Endothelial cell of umbilical vein (primary cell): ENCODE data around the gene SPINT1. TPM values are rescaled to one million over a fixed set of nuclear protein-coding genes. Genes with fewer than 3 reads are reported as not detected.

Source experiments
- BruUV-seq: library from RNA; stranded (reverse); fragments of 400-500 nt; replicated peaks from 2 replicates; lab custom pipeline; 2021; lab: Mats Ljungman, UMichigan
- CTCF ChIA-PET: fragments of 300-600, 350-600 bp; sonication (Branson Sonifier 250); formaldehyde crosslinking; loops from one replicate; lab custom pipeline; 2021; ENCODE audit warnings: antibody characterized with exemption, inconsistent platforms; lab: Charles Lee
- POLR2A ChIA-PET: fragments of 300-600, 350-600 bp; sonication (Branson Sonifier 250); formaldehyde crosslinking; loops from one replicate; lab custom pipeline; 2021; ENCODE audit warnings: antibody characterized with exemption, inconsistent platforms; lab: Charles Lee
- DNase-seq: peaks from one replicate; pipeline ENCODE4 v3.0.0-alpha.2; 2011; ENCODE audit warnings: low read depth, low spot score
- FAIRE-seq: peaks from 2 replicates; lab custom pipeline; 2011; peaks lifted over from hg19 to GRCh38; lab: Jason Lieb, UNC
- H2AFZ ChIP-seq: 2 replicates; pipeline ENCODE4 v1.6.0; 2012; ENCODE audit warnings: low read depth, low read length, control low read depth, inconsistent platforms
- H3K27ac ChIP-seq: 2 replicates; pipeline ENCODE4 v1.5.1; 2011; ENCODE audit warnings: low read depth, mild to moderate bottlenecking, control low read depth, low read length, moderate library complexity; ENCODE audit not compliant: insufficient read depth
- H3K27me3 ChIP-seq, 2 experiments: 2 replicates each; pipeline versions ENCODE4 v1.6.0 to v1.6.1; 2011; ENCODE audit warnings: low read length in 2 of 2, mixed read lengths in 1 of 2; ENCODE audit not compliant: control insufficient read depth in 2 of 2, insufficient read depth in 2 of 2
- H3K36me3 ChIP-seq, 2 experiments: 2 replicates in 1 of 2; 3 replicates in 1 of 2; pipeline ENCODE4 v1.5.1; 2011; ENCODE audit warnings: low read length in 2 of 2, mild to moderate bottlenecking in 1 of 2, moderate library complexity in 1 of 2; ENCODE audit not compliant: control insufficient read depth in 2 of 2, insufficient read depth in 2 of 2; ENCODE audit errors: extremely low read depth in 1 of 2
- H3K4me1 ChIP-seq: 3 replicates; pipeline ENCODE4 v1.5.1; 2011; ENCODE audit warnings: mild to moderate bottlenecking, low read length; ENCODE audit not compliant: control insufficient read depth, insufficient read depth; ENCODE audit errors: extremely low read depth
- H3K4me2 ChIP-seq: 2 replicates; pipeline ENCODE4 v1.6.1; 2011; ENCODE audit warnings: low read length, control low read depth, mixed read lengths; ENCODE audit not compliant: insufficient read depth
- H3K4me3 ChIP-seq, 3 experiments: fragments of 200-600 bp in 1 of 3; sonication (generic), shearing (Covaris generic) in 1 of 3; replicated peaks in 1 of 3; 2 replicates each; pipeline ENCODE4 v1.5.1; 2011 to 2016; ENCODE audit warnings: control low read depth in 3 of 3, low read length in 3 of 3, mild to moderate bottlenecking in 2 of 3, inconsistent platforms in 1 of 3, low read depth in 1 of 3, moderate library complexity in 1 of 3; ENCODE audit not compliant: insufficient read depth in 1 of 3
- H3K79me2 ChIP-seq: 2 replicates; pipeline ENCODE4 v1.6.0; 2012; ENCODE audit warnings: low read length, inconsistent platforms; ENCODE audit not compliant: control insufficient read depth, insufficient read depth
- H3K9ac ChIP-seq: replicated peaks from 2 replicates; pipeline ENCODE3; 2011; ENCODE audit warnings: low read length, control low read depth; ENCODE audit not compliant: insufficient read depth; ENCODE audit errors: extremely low read depth
- H3K9me1 ChIP-seq: replicated peaks from 3 replicates; pipeline ENCODE4 v1.6.0; 2011; ENCODE audit warnings: mild to moderate bottlenecking, low read length; ENCODE audit not compliant: control insufficient read depth, insufficient read depth; ENCODE audit errors: extremely low read depth
- H3K9me3 ChIP-seq: replicated peaks from 2 replicates; pipeline ENCODE4 v1.5.1; 2012; ENCODE audit warnings: low read length, inconsistent platforms; ENCODE audit not compliant: control insufficient read depth, insufficient read depth
- H4K20me1 ChIP-seq: replicated peaks from 2 replicates; pipeline ENCODE3; 2011; ENCODE audit warnings: mild to moderate bottlenecking, low read length; ENCODE audit not compliant: control insufficient read depth, insufficient read depth; ENCODE audit errors: extremely low read depth
- CTCF ChIP-seq, 2 donors: IDR thresholded peaks; 1 replicate in 1 of 2; 2 replicates in 1 of 2; pipeline ENCODE4 v1.5.1; 2011; ENCODE audit warnings: low read length in 2 of 2, mild to moderate bottlenecking in 2 of 2, moderate library complexity in 2 of 2, control low read depth in 1 of 2, inconsistent platforms in 1 of 2, low read depth in 1 of 2; ENCODE audit not compliant: insufficient read depth in 1 of 2; ENCODE audit errors: extremely low read depth in 1 of 2
- EZH2 ChIP-seq: IDR thresholded peaks from 2 replicates; pipeline ENCODE4 v1.6.1; 2012; ENCODE audit warnings: borderline replicate concordance, low read depth, mild to moderate bottlenecking, moderate library complexity, low read length, inconsistent platforms; ENCODE audit not compliant: severe bottlenecking
- FOS ChIP-seq: IDR thresholded peaks from 2 replicates; pipeline ENCODE4 v1.6.1; 2011; ENCODE audit warnings: mild to moderate bottlenecking, low read length, moderate library complexity, borderline replicate concordance; ENCODE audit not compliant: insufficient read depth
- GATA2 ChIP-seq: IDR thresholded peaks from 2 replicates; pipeline ENCODE4 v1.7.0; 2011; ENCODE audit warnings: low read depth, mild to moderate bottlenecking, moderate library complexity, mixed read lengths, low read length; ENCODE audit not compliant: insufficient read length, insufficient read depth
- JUN ChIP-seq: IDR thresholded peaks from 2 replicates; pipeline ENCODE4 v1.6.1; 2011; ENCODE audit warnings: borderline replicate concordance, low read depth; ENCODE audit not compliant: insufficient read length, insufficient read depth
- MYC ChIP-seq: IDR thresholded peaks from one replicate; pipeline ENCODE4 v1.6.1; 2011; ENCODE audit warnings: mild to moderate bottlenecking, low read depth, low read length
- POLR2A ChIP-seq: IDR thresholded peaks from 2 replicates; pipeline ENCODE4 v1.6.1; 2012; ENCODE audit warnings: low read depth, mild to moderate bottlenecking, control low read depth, low read length
- POLR2AphosphoS5 ChIP-seq: IDR thresholded peaks from 2 replicates; pipeline ENCODE4 v1.6.1; 2012; ENCODE audit warnings: low read depth, mild to moderate bottlenecking, control low read depth, low read length, moderate library complexity; ENCODE audit not compliant: insufficient read depth
- dilution Hi-C: fragments of 300-500 bp; cut with MboI; formaldehyde crosslinking; loops from one replicate; pipeline ENCODE4 v1.15.0; 2019; ENCODE audit warnings: low sequenced_read_pairs; ENCODE audit not compliant: extremely low pct_ligation_motif_present
- intact Hi-C: fragments of 100-400 bp; cut with micrococcal nuclease; formaldehyde crosslinking; loops from one replicate; pipeline ENCODE4 v1.10.0; 2022
- polyA plus RNA-seq, 4 experiments: library from polyadenylated mRNA; depleted of rRNA in 3 of 4; stranded (reverse) in 3 of 4; unstranded in 1 of 4; fragments of >200 nt; gene quantifications; 2 replicates each; pipeline versions ENCODE4 v1.2.1 to v1.2.3, GENCODE V29; 2011 to 2012; ENCODE audit warnings: missing spikeins in 1 of 4
- total RNA-seq: library from RNA; stranded (reverse); gene quantifications from 2 replicates; pipeline ENCODE4 v1.2.3, GENCODE V29; 2021
- TF ChIP-seq, protein P1 (sequence below): IDR thresholded peaks from 2 replicates; pipeline ENCODE4 v1.6.1; 2011; ENCODE audit not compliant: insufficient read depth, insufficient read length

Gene SPINT1
- total and polyA plus RNA-seq, 2 donors (not counting 3 experiments of a cell fraction or from before 2014, with no cell fraction given) = 4.1 to 4.2 TPM

DNA sequence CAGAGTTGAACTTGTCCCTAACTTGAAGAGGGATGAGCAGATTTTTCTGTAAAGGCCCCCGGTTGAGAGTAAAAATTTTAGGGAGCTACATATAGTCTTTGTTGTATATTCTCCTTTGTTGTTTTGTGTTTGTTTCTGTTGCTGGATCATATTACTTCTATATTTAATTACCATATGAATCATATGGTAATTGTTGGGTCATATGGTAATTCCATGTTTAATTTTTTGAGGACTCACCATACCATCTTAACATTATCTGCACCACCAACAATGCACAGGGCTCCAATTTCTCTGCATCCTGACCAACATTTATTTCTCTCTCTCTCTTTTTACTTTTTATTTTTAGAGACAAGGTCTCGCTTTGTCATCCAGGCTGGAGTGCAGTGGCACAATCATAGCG is 44.3 kb upstream of the SPINT1 start:
- ChIA-PET CTCF (no interaction called here), POLR2A (no interaction called here)
- Histone ChIP-seq H3K4me2 (no peak overlapping the region), H3K4me3 (no peak overlapping the region), H3K27ac (no peak overlapping the region), H2AFZ (no peak overlapping the region), H4K20me1 (no peaks in the 10 kb centered on the region), H3K9me3 (no peaks in the 10 kb centered on the region), H3K9me1 (no peaks in the 10 kb centered on the region), H3K36me3 (peaks cover 0 to 2% of the 10 kb centered on the region in 2 experiments), H3K79me2 (peaks cover 33% of the 10 kb centered on the region), H3K4me1 (peaks cover 25% of the 10 kb centered on the region), H3K27me3 (no peaks in the 10 kb centered on the region), H3K9ac (no peak overlapping the region)
- TF ChIP-seq CTCF (IDR thresholded peaks at IDR 0.05; ENCODE audit: extremely low read depth in 1 of 2, insufficient read depth in 1 of 2, low read depth in 1 of 2, low read length in 2 of 2) (no peak), POLR2AphosphoS5 (no peak), JUN (no peak), FOS (no peak)
- dilution Hi-C loops (no loop called here), intact Hi-C loops (no loop called here)
- FAIRE-seq = no peak
- no TSS peak for BruUV-seq
- DNase-seq = no peak

GRCh38 chr15:40803076-40803475 is 40.8 kb upstream of the SPINT1 start:
- Histone ChIP-seq H3K27me3 (no peaks in the 10 kb centered on the region), H3K36me3 (peaks cover 0 to 2% of the 10 kb centered on the region in 2 experiments), H2AFZ (no peak overlapping the region), H3K4me1 (peaks cover 11% of the 10 kb centered on the region), H3K9me1 (no peaks in the 10 kb centered on the region), H3K79me2 (peaks cover 32% of the 10 kb centered on the region), H3K4me3 (no peak overlapping the region), H3K4me2 (no peak overlapping the region), H4K20me1 (no peaks in the 10 kb centered on the region), H3K9ac (no peak overlapping the region), H3K9me3 (no peaks in the 10 kb centered on the region), H3K27ac (no peak overlapping the region)
- DNase-seq = no peak
- no TSS peak for BruUV-seq
- no peak for FAIRE-seq
- dilution Hi-C loops (no loop called here), intact Hi-C loops (loop anchor here (10.0 kb wide), 1 partner anchor 208 kb away; the partner anchor contains the start of gene KNL1)
- TF ChIP-seq POLR2A = no peak
- no peak for TF ChIP-seq FOS
- TF ChIP-seq CTCF (IDR thresholded peaks at IDR 0.05; ENCODE audit: extremely low read depth in 1 of 2, insufficient read depth in 1 of 2, low read depth in 1 of 2, low read length in 2 of 2) = no peak
- no peak for TF ChIP-seq EZH2
- TF ChIP-seq POLR2AphosphoS5 = no peak
- TF ChIP-seq JUN = no peak
- TF ChIP-seq, protein P1, sequence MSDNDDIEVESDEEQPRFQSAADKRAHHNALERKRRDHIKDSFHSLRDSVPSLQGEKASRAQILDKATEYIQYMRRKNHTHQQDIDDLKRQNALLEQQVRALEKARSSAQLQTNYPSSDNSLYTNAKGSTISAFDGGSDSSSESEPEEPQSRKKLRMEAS = no peak
- no peak for TF ChIP-seq GATA2
- no peak for TF ChIP-seq MYC
- CTCF ChIA-PET = interaction anchor here (1.2 to 1.4 kb wide), 2 partner anchors 18 to 56 kb away, joined by 3 to 5 read pairs; no protein-coding TSS in a partner anchor
- POLR2A ChIA-PET = no interaction called here
